ENCODE data around the gene MMP10. TPM values are rescaled to one million over a fixed set of nuclear protein-coding genes. Genes with fewer than 3 reads are reported as not detected.

The MMP10 gene
- total and polyA plus RNA-seq, 7 donors = 0.25 to 0.46 TPM; not detected in 5

DNA sequence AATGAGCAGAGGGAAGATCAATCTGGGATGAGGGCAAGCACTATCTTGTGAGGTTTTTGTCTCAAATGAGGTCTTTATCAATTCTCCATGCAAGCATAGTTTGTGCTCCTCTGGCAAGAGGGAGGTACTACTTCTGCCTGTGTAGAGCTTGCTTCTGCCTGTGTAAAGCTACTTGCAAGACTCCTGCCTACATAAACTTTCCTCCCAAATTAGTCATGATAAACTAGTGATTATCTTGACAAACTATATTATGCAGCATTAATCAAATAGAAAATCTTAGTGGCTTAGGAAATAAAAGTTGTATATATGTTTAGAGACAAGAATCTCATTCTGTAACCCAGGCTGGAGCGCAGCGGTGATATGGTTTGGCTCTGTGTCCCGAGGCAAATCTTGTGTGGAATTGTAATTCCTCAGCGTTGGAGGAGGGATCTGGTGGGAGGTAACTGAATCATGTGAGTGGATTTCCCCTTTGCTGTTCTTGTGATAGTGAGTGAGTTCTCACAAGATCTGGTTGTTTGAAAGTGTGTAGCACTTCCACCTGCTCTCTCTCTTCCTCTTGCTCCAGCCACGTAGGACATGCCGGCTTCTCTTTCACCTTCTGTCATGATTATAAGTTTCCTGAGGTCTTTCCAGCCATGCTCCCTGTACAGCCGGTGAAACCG is 8.0 kb upstream of the MMP10 start:
- 81 to 84% methylated on average over 8 of the region's 8 CpGs for WGBS, 2 donors
- H3K27ac ChIP-seq = no peak overlapping the region
- H3K4me3 ChIP-seq = no peak overlapping the region
- intact Hi-C loops (cut with DNase I) = no loop called here
- TF ChIP-seq POLR2AphosphoS5 (IDR thresholded peaks at IDR 0.05) (no peak), EP300 (IDR thresholded peaks at IDR 0.05) (no peak), POLR2A (IDR thresholded peaks at IDR 0.05) (no peak)
- TF ChIP-seq, protein P1, sequence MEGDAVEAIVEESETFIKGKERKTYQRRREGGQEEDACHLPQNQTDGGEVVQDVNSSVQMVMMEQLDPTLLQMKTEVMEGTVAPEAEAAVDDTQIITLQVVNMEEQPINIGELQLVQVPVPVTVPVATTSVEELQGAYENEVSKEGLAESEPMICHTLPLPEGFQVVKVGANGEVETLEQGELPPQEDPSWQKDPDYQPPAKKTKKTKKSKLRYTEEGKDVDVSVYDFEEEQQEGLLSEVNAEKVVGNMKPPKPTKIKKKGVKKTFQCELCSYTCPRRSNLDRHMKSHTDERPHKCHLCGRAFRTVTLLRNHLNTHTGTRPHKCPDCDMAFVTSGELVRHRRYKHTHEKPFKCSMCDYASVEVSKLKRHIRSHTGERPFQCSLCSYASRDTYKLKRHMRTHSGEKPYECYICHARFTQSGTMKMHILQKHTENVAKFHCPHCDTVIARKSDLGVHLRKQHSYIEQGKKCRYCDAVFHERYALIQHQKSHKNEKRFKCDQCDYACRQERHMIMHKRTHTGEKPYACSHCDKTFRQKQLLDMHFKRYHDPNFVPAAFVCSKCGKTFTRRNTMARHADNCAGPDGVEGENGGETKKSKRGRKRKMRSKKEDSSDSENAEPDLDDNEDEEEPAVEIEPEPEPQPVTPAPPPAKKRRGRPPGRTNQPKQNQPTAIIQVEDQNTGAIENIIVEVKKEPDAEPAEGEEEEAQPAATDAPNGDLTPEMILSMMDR (IDR thresholded peaks at IDR 0.05) = no peak
- no peaks in the 10 kb centered on the region for H3K36me3 ChIP-seq
- H3K9me3 ChIP-seq = no peaks in the 10 kb centered on the region
- no peaks in the 10 kb centered on the region for H3K27me3 ChIP-seq
- DNase-seq = no peak
- H3K4me1 ChIP-seq = no peaks in the 10 kb centered on the region

GRCh38 chr11:102784380-102784779 is 4.0 kb upstream of the MMP10 start:
- TF ChIP-seq EP300 (IDR thresholded peaks at IDR 0.05) (no peak), POLR2AphosphoS5 (IDR thresholded peaks at IDR 0.05) (no peak), POLR2A (IDR thresholded peaks at IDR 0.05) (no peak)
- TF ChIP-seq, protein P1 (IDR thresholded peaks at IDR 0.05) = no peak
- H3K27me3 ChIP-seq = no peaks in the 10 kb centered on the region
- DNase-seq = no peak
- no peaks in the 10 kb centered on the region for H3K36me3 ChIP-seq
- no peaks in the 10 kb centered on the region for H3K4me1 ChIP-seq
- no peak overlapping the region for H3K27ac ChIP-seq
- H3K9me3 ChIP-seq = no peaks in the 10 kb centered on the region
- 65 to 75% methylated on average over 3 of the region's 3 CpGs for WGBS, 2 donors
- no peak overlapping the region for H3K4me3 ChIP-seq
- intact Hi-C loops (cut with DNase I) = no loop called here

GRCh38 chr11:102783720-102784119 is 3.3 kb upstream of the MMP10 start:
- H3K27ac ChIP-seq = no peak overlapping the region
- WGBS, 2 donors = 15 to 62% methylated on average over 2 of the region's 2 CpGs

DNA sequence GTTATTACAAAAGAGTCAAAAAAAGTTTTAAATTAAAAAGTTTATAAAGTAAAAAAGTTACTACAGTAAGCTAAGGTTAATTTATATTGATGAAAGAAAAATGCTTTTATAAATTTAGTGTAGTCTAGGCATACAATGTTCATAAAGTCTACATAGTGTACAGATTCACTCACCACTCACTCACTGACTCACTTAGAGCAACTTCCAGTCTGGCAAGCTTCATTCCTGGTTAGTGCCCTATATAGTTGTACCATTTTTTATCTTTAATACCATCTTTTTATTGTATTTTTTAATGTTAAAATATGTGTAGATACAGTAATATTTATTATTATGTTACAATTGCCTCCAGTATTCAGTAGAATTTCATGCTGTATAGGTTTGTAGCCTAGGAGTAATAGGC is 2.6 kb upstream of the MMP10 start:
- Histone ChIP-seq H3K27me3 (no peaks in the 10 kb centered on the region), H3K4me1 (no peaks in the 10 kb centered on the region), H3K4me3 (no peak overlapping the region), H3K36me3 (no peaks in the 10 kb centered on the region), H3K9me3 (no peaks in the 10 kb centered on the region), H3K27ac (no peak overlapping the region)
- DNase-seq = no peak
- intact Hi-C loops (cut with DNase I) = no loop called here
- TF ChIP-seq, protein P1 (IDR thresholded peaks at IDR 0.05) = no peak
- no peak for TF ChIP-seq POLR2A (IDR thresholded peaks at IDR 0.05)
- TF ChIP-seq POLR2AphosphoS5 (IDR thresholded peaks at IDR 0.05) = no peak
- TF ChIP-seq EP300 (IDR thresholded peaks at IDR 0.05) = no peak

More at GRCh38 chr11:102783720-102784119, 3.3 kb upstream of the MMP10 start:
- Histone ChIP-seq H3K27me3 (no peaks in the 10 kb centered on the region), H3K4me1 (no peaks in the 10 kb centered on the region), H3K36me3 (no peaks in the 10 kb centered on the region), H3K4me3 (no peak overlapping the region), H3K9me3 (no peaks in the 10 kb centered on the region)
- intact Hi-C loops (cut with DNase I) = no loop called here
- no peak for DNase-seq
- TF ChIP-seq POLR2AphosphoS5 (IDR thresholded peaks at IDR 0.05) = no peak
- TF ChIP-seq EP300 (IDR thresholded peaks at IDR 0.05) = no peak
- no peak for TF ChIP-seq POLR2A (IDR thresholded peaks at IDR 0.05)
- TF ChIP-seq, protein P1 (IDR thresholded peaks at IDR 0.05) = no peak

GRCh38 chr11:102781676-102782075 is 1.2 kb upstream of the MMP10 start:
- Histone ChIP-seq H3K9me3 (no peaks in the 10 kb centered on the region), H3K36me3 (no peaks in the 10 kb centered on the region), H3K4me3 (no peak overlapping the region), H3K27me3 (no peaks in the 10 kb centered on the region), H3K27ac (no peak overlapping the region), H3K4me1 (no peaks in the 10 kb centered on the region)
- intact Hi-C loops (cut with DNase I) = no loop called here
- 91 to 95% methylated on average over 2 of the region's 2 CpGs for WGBS, 2 donors
- no peak for DNase-seq
- TF ChIP-seq POLR2A (IDR thresholded peaks at IDR 0.05) = no peak
- TF ChIP-seq EP300 (IDR thresholded peaks at IDR 0.05) = no peak
- TF ChIP-seq, protein P1 (IDR thresholded peaks at IDR 0.05) = no peak
- TF ChIP-seq POLR2AphosphoS5 (IDR thresholded peaks at IDR 0.05) = no peak
